ENCODE results near the gene PAPSS1.
A peak's percentile ranks its signal among the peaks of the same experiment; 100 is the strongest.
"Not testable (repeated sequence)": the region's sequence is repeated elsewhere in the genome, so short reads cannot be mapped to it uniquely, and the experiment has no call there.

PAPSS1 gene

DNA sequence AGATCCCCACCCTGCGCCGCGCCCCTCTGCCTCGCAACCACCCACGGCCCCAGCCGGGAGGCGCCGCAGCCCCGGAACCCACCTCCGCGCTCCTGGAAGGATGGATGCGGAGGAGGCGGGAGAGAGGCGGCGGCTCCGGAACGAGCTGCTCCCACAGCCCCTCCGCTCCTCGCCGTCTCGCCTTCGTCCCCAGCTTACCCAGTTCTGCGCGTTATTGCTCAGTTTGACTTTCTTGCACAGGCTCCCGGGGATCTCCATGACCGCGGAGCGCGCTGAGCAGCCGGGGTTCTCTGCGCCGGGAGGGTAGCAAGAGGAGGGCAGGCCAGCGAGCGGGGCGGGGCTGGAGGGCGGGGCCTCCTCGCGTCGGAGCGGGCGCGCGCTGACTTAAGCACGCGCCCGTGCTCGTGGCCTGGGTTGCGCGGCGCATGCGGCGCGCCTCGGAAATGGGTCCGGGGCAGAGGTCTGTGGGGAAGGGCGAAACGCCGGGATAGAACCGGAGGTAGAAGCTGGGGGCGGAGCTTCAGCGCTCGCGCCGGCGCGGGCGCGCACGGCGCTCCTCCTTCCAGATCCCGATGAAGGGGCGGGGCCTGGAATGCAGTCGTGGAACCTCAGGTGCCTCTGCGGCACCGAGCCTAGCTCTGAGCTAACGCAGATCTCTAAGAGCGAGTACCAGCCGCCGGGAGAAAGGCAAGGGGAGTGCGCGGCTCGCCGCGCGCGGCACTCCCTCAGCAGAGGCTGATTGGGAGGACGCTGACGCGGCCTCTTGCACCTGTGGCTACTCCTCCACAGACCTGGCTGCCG lies at the start of gene PAPSS1:
Gene PAPSS1 (minus strand): TSS at position 313 of the 801 bp plus-strand sequence. CDS start 55 bp downstream, at position 258.
- DNase-seq: peak; percentile 93

DNA sequence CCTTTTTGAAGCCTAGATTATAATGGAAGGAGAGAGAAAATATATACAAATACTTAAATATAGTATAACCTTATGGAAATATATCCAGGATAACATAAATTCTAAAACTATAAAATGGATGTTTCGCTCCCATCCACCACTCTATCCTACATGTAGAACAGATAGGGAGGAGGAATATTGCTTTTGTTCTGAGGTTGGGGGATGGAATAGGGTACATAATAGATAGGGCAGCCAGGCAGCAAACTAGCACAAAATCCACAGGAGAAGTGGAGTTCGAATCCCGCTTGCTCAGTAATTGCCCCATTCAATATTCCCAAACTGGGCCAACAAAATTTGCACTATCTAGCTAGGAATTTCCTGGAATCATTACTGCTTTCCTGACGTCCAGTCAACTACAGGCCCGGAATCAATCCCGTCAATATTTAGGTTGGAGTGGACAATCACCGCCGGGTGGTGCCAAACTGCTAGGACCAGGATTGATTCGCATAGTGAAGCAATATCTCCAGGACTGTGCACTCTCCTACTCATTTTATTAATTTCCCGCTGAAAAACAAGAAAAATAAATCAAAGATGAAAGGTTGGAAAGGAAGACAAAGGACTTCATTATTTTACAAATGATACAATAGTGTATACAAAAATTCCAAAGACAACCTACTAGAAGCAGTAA lies 40.4 kb upstream of the PAPSS1 start:
- DNase-seq: no peak

DNA sequence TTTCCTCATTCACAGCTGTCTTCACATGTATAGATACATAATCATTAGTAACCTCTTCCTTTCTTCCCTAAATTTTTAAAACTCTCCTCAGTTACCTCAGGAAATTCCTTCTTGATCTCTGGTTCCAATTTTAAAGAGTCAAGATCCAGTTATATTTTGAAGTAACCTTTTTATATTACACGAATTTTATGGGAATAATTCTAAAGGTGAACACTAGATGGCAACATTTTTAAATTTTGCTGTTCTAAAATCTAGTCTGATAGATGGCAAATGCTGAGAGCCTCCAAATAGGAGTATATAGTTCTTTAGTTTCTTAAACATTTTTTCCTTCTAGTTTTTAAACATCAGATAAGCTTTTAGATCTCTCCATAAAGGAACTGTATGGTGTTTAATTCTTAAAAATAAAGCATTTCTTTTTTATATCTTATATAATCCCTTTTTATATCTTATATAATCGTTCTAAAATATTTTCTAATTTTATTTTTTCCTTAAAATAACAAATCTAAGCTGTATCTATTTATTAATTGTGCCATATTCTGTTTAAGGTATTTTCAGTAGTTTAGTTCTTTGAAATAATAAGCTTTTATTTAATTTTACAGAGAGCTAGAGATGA lies 37.9 kb upstream of the PAPSS1 start:
- DNase-seq: no peak

DNA sequence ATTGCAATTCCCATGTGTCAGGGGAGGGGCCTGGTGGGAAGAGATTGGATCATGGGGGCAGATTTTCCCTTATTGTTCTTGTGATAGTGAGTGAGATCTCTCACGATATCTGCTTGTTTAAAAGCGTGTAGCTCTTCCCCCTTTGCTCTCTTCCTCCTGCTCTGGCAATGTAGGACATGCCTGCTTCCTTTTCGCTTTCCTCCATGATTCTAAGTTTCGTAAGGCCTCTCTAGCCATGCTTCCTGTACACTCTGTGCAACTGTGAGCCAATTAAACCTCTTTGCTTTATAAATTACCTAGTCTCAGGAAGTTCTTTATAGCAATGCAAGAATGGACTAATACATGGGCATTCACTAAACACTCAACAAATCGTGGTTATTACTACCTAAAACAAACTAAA lies 37.2 kb upstream of the PAPSS1 start:
- no peak for DNase-seq

DNA sequence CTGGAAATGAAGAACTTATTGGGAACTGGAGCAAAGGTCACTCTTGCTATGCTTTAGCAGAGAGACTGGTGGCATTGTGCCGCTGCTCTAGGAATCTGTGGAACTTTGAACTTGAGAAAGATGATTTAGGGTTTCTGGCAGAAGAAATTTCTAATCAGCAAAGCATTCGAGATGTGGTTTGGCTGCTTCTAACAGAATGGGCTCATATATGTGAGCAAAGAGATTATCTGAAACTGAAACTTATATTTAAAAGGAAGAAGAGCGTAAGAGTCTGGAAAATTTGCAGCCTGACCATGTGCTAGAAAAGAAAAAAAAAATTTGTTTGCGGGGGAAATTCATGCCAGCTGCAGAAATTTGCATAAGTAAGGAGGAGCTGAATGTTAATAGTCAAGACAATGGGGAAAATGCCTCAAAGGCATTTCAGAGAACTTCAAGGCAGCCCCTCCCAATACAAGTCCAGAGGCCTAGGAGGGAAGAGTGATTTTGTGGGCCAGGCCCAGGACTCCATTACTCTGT lies 35.9 kb upstream of the PAPSS1 start:
- DNase-seq: no peak

DNA sequence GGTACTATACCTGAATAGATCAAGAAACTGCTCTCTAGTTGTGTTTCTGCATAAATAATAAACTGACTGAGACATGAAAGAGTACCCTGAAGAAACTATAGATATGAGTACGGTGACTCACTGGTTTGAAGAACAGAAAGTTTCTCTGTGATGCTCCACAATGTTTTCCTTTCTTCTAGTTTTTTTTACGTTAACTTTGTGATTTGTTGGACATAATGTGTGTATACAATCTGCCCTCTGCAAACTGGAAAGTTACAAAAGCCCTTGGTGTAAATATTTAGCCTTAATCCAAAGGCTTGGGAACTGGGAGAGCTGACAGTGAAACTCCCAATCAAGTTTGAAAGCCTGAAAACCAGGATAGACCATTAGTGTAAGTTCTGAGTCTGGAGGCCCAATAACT lies 31.6 kb upstream of the PAPSS1 start:
- DNase-seq: no peak

DNA sequence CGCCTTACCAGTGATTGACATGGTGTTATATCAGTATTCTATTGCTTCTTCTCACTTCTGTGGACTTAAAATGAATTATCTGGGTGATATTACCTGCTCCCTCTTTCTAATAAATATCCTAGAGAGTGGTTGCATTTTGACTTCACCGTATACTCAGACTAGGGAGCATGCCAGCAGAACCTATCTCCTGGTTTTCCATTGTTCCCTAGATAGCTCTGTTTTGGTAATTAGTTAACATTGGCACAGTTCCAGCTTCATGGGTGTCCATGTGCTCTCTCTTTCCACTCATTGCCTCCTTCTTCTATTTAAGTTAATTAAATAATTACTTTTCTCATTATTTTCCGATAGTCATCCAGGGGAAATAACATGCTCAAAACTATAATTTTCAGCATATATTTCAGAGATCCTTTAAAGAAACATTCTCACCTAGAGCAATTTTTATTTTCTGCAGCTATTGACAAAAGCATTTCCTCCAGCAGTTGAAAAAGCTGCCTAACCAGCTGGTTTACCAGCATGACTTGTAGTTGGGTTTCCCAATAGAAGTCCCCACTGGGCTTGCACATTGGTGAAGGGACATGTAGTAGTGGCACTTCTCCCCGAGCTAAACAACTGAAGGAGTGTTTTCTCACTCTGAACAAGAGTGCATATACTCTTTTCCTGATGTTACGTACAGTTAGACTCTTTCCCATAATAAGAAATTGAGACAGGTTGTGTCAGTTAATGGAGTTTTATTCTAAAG lies 27.9 kb upstream of the PAPSS1 start:
- DNase-seq: no peak

DNA sequence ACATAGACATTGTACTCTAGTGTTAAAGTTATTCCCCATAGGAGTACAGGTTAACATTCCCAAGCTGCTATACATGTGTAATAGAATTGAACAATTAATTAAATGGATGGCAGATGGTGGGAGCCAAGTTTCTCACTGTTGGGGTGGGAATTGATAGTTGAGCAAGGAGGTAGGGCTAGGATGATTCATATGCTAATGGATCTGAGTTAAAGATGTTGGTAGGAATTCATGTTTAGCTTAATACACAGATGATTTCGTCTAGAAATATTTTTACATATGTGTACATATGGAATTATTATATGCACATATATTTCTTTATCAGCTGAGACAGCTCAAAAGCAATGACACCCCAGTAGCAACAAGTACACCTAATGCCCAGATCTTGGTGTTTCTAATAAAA lies 26.1 kb upstream of the PAPSS1 start:
- DNase-seq: no peak

DNA sequence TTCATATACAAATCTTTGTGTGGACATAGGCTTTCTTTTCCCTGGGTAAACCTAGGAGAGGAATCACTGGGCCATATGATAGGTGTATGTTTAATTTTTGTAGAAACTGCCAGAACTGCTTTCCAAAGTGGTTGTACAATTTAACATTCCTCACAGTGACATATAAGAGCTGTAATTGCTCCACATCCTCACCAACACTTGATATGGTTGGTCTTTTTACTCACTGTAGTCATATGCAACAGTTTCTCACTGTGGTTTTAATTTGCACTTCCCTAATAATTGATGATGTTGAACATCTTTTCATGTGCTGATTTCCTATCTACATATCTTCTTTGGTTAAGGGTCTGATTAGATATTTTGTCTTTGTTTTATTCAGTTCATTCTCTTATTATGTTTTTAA lies 24.5 kb upstream of the PAPSS1 start:
- no peak for DNase-seq

DNA sequence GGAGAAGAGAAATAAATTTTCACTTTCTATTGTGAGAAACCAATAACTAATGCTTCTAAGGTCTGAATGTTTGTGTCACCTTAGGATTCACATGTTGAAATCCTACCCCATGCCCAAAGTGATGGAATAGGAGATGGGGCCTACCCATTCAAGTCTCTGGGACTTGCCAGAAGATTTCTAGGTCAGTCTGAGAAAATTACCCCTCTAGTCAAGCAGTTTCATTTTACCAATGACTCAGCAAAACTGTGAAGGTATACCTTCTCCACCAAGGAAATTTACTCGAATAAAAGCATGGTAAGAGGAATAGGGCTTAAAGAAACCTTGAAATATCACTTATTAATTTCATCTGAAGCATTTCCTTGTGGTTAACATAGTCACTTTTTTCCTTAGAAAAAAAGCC lies 23.5 kb upstream of the PAPSS1 start:
- no peak for DNase-seq

DNA sequence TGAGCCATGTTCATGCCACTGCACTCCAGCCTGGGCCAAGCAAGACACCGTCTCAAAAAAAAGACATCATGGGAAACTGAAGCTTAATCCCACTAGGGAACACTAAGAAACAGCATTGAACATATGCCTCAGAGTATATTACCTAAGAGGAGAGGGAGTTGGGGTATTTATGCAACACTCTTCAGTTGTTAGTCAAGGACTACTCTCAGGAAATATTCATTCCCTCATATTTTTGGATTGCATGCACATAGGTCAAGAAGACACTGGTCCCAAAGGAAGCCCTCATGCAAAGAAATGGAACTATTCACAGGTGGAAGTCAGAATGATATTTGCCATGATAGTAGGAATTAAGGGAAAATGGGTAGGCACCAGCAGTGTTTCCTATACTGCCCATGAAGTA lies 22.8 kb upstream of the PAPSS1 start:
- no peak for DNase-seq

DNA sequence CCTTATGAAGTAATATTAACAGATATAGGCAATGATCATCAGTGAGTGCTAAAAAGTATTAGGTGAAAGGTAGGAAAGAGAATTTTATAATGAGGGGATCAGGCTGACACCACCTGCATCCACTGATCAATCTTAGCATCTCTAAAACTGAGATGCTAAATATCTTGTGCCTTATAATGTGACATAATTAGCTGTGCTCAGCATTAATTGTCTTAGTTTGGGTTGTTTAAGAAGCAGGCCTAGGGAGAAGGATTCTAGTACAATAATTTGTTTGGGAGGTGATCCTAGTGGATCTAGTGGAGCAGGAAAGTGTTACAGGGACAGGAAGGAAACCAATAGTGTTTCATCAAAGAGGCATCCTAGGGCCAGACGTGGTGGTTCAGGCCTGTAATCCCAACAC lies 22.2 kb upstream of the PAPSS1 start:
- DNase-seq: no peak

DNA sequence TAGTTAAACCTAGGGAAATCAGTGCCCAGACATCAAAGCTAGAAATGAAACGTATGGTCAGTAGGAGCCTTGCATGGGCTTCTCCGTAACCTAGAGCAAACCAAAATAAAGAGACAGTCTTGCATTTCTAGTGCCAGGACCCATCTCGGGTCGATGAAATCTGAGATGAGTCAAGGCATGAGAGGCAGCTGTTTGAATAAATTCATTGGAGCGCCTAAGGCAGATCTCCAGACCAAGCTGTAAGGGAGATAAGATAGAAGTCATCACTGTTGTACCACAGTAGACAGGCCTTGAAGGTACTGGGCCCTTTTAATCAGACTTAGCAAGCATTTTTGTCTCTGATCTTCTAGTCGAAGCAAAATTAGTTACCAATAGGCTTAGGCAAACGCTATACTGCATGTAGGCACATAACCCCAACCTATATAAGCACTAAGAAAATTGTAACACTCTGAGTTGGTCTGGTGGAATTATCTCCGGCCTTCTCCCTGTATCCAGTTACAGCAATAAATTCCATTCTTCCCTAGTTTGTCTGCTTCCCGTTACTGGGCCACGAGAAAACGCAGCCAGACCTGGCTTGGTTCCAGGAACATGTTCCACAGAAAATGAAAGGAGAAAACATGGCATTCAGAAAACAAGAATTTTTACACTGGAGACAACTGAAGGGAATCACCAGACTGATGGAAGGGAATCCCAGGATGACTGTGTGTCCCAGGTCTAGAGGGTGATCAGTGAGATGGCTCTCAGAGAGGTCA lies 21.1 kb upstream of the PAPSS1 start:
- DNase-seq: no peak

DNA sequence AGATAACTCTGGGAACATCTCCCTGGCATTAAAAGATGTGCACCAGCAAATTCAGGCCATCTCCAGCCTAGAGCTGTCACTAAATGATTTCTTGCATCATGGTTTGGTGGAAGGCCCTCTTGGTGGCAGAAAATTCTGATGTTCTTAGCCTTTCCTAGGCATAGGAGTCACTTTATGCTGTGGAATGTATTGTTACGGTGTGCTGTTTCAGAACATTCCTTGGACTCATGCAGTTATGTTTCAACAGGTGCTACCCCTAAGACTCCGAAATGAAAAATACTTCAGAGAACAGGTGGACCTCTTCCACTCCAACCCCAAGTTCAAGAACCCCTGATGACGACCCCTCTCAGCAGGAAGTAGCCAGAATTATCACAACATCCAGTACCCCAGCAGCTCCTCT lies 20.3 kb upstream of the PAPSS1 start:
- DNase-seq: no peak

DNA sequence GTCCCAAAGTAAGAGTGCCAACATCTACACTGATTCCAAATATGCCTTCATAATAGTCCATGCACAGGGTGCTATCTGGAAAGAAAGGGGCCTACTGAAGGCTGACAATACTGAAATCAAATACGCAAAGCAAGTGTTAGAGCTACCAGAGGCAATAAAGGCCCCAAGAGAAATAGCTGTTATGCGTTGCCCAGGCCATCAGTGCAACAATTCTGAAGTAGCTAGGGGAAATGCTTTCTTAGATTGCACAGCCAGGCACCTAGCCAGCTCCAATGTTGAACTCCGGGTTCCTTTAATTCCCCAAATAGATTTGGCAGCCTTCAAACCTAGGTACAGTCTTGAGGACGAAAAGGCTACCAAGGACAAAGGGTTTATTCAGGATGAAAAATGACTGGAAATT lies 17.4 kb upstream of the PAPSS1 start:
- no peak for DNase-seq

DNA sequence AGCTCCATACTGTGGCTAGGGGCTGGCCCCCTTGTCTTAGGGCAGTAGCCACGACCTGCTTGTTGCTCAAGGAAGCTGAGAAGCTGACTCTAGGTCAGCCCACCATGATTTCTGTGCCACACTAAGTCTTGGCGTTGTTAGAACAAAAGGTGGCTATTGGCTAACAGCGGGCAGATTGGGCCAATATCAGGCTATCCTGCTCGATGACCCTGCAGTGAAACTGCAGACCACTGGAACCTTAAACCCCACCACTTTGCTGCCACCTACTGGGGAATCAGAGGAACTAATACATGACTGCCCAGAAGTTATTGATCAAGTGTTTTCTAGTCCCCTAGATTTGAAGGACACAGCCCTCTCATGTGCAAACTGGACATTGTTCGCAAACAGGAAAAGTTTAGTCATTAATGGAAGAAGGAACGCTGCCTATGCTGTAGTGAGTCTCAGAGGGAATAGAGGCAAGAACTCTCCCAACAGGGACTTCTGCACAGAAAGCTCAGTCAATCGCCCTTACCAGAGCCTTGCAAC lies 17.0 kb upstream of the PAPSS1 start:
- peak; percentile 18 to 23 for DNase-seq

DNA sequence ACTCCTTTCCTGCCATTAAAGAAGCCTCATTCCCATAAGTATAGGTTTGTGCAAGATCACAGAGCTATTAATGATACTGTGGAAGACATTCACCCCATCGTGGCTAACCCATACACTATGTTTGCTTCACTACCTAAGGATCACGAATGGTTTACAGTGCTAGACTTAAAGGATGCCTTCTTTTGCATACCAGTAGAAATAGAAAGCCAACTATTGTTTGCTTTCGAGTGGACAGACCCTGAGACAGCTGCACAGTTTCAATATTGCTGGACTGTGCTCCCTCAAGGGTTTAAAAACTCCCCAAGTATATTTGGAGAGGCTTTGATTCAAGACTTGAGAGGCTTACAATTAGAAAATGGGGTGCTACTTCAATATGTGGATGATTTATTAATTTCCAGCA lies 16.0 kb upstream of the PAPSS1 start:
- DNase-seq: no peak

DNA sequence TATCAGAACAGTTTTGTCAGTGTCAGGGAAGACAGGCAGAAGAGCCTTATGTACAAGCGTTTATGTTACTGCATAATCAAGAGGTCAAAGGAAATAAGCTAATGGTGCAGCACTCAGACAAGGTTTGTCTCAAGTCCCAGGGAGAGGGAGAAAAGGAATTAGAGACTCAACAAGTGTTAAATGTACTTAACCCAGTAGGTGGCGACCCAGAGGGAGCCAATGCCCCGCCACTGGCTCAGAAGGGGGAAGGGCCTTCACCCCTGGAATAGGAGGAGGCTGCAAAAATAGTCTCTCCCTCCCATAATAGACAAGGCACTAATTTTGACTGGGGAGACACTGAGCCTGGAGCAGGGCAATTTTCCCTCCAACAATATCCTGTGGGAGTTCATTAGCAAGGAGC lies 14.1 kb upstream of the PAPSS1 start:
- no peak for DNase-seq

DNA sequence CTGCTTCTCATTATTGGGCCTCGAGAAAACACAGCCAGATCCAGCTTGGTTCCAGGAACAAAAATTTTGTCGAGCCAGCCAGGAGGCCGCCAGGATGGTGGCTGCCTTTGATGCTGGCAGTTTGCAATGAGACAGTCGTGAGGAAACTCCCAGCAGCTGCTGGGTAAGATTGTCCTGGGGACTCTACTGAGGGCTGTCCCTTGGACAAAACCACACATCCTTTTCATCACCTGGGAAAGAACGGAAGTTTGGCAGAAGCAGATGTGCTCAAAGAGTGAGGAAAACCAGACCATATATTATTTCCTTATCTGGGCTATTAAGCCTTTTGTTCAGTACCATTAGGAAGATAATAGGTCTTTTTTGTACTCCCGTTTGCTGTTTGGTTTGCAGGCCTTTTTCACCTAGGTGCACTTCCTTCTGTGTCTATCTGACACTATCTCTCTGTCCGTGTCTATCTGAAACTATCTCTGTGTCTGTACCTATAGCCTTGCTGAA lies 13.4 kb upstream of the PAPSS1 start:
- no peak for DNase-seq

DNA sequence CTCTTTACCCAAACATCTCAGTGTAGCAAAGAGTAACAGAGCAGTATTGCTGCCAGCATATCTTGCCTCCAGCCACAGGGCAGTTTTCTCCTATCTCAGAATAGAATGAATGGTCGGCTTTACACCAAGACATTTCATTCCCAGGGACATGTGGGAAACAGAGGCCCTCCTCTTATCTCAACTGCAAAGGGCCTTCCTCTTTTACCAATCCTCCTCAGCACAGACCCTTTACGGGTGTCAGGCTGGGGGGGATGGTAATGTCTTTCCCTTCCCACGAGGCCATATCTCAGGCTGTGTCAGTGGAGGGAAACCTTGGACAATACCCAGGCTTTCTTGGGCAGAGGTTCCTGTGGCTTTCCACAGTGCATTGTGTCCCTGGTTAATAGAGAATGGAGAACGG lies 9.0 kb upstream of the PAPSS1 start:
- not testable (repeated sequence) for DNase-seq

DNA sequence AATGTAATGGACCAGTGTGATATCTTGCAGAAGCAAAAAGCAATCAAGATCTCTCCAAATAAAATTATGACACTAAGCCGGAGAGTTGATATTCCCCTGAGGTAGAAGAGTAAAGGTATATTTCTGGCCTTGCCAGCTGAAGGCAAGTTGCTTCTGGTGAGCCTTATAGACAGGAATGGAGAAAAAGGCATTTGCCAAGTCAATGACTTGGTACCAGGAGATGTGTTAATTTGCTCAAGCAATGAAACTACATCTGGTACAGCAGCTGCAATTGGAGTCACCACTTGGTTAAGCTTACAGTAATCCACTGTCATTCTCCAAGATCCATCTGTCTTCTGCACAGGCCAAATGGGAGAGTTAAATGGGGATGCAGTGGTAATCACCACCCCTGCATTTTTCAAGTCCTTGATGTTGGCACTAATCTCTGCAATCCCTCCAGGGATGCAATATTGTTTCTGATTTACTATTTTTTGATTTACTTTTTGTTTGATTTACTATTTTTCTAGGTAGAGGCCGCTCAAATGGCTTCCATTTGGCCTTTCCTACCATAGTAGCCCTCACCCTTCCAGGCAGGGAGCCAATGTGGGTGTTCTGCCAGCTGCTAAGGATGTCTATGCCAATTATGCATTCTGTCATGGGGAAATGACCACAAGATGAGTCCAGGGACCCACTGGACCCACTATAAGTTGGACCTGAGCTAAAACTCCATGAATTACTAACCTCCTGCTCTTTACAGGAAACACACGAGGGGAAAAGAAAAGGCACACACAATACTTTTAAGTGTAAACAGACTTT lies 6.3 kb upstream of the PAPSS1 start:
- DNase-seq: not testable (repeated sequence)

Measured in activated CD4-positive, alpha-beta T cell treated with anti-CD3 and anti-CD28 coated beads, Interleukin-2, amount 50 U/mL, for 4 hours (primary cell).